Measurements from ENCODE around the gene PAK4.
"Not testable (repeated sequence)": the region's sequence is repeated elsewhere in the genome, so short reads cannot be mapped to it uniquely, and the experiment has no call there.

The PAK4 gene

DNA sequence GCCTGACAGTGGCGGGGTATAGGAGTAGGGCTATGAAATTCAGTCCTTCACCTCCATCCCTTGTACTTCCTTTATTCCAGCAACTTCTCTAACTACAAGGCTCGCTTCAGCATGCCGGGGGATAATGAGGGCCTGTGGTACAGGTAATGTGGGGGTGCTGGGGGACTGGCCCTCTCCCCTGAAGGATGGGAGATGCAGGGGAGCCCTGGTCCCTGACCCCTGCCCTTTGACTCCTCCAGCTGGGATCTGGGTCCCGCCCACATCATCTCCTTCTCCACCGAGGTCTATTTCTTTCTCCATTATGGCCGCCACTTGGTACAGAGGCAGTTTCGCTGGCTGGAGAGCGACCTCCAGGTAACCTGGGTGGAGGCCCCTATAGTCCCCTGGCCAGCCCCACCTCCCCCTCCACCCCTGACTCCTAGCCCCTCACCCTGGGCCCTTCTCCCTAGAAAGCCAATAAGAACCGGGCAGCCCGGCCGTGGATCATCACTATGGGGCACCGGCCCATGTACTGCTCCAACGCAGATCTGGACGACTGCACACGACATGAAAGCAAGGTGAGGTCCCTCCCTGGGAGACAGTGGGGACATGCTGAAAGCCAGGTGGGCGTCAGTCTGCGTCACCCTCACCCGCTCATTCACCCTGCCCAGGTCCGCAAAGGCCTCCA is 25.0 kb upstream of the PAK4 start:
- DNase-seq: no peak

DNA sequence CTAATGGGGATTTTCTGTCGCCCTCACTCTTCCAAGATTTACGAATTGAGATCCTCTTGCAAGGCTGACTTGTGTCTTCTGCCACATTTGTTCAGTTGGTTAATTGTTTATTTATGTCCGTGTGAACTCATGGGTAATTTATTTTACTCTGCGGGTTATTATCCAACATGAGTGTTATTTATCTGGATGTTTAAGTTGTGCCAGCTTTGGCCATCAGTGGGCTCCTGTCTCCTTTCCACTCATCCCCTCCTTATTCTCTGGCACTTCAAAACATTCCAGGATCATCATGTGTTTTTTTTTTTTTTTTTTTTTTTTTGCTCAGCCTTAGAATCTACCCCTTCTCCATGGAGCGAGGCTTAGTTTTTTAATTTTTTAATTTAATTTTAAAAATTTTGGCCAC is 22.4 kb upstream of the PAK4 start:
- no peak for DNase-seq

DNA sequence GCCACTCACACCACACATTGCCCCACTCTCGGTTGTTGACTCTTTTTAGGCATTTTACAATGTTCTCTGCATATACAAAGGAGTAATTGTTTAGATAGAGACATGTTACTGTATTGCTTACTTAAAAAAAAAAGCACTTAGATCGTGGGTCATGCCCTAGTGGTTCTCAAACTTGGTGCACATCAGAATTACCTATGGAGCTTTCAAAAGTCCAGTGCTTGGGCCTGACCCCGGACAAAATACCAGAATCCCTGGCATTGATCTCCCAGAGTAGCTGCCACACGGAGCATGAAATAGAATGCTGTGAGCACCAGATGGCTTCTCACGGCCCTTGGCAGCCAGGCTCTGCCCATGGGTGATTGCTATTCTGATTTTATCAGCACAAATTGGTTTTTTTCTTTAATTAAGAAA is 21.4 kb upstream of the PAK4 start:
- no peak for DNase-seq

DNA sequence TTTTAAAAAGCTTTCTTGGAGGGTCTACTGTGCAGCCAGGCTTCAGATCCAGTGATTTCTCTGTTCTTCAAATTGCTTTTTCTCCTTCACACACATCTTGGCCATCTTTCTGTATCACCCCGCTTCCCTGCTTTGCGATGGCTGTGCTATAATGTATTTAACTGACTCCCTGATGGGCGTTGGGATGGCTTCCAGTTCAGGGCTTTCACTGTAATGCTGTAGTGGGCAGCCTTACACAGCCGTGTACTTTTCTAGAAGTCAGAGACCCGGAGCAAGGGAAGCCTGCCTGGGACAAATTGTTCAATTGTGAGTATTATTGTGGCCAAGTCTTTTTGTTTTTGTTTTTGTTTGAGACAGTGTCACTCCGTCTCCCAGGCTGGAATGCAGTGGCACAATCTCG is 19.4 kb upstream of the PAK4 start:
- no peak for DNase-seq

DNA sequence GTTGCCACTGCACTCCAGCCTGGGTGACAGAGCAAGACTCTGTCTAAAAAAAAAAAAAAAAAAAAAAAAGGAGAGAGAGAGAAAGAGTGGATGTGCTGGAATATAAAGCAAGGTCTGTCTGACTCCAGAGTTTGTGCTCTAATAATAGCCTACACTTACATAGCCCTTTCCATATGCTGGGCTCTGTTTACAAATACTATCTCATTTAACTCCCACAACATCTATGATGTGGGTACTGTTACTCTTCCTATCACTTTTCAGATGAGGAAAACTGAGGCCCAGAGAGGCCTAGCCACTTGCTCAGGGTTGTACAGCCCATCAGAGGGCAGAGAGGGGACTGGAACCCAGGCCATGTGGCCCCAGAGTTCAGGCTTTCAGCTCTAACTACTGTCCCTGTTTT is 15.9 kb upstream of the PAK4 start:
- DNase-seq: no peak

DNA sequence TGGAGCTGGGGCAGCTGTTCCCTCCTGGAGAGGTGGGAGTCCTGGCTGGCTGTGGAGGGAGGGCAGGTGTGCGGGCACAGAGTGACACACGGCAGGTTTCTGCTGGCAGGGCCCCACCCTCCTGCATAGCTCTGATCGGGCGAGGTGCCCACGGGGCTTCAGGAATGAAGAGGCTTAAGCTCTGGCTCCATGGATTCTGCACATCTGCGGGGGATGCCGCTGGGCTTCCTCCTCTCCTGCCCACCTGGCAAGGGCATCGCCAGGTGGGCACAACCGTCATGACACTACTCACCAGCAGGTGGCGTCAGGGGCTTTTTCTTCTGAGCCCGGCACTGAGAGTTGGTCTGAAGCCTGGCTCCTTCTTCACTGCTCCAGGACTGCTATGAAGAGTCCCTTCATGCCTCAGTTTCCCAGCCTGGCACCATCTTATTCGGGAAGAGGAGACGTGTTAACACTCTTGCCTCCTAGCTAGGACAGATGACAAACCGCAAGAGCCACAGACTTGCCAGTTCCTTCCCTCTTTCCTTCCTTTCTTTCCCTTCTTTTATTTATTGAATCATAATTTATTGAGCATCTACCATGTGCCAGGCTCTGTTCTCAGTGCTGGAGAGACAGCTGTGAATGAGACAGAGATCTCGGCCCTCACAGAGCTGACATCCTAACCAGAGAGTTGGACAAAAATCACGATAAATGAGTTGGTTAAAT is 15.2 kb upstream of the PAK4 start:
- DNase-seq: no peak

DNA sequence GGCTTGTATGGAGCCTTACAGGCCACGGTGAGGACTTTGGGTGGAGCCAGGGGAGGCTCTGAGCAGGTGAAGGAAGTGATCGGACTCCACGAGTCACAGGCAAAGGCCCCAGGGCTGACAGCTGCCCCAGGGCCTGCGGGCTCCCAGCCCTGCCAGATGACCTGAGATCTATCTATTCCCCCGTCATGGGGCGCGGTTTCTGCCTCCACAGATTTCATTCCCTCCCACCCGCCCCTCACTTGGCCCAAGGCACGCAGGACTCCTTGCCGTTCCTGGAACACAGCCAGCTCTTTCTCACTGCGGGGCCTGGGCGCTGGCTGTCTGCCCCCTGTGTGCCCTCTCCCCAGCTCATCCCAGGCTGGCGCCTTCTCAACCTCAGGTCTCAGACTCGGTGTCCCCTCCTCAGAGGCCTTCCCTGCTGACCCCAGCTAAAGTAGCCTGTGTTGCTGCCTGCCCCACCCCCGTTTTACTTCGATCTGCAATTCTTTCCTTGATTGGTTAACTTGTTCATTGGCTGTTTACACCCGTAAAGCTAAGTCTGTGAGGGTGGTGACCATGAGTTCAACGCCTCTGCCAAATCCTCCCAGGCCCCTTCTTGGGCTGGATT is 13.9 kb upstream of the PAK4 start:
- no peak for DNase-seq

DNA sequence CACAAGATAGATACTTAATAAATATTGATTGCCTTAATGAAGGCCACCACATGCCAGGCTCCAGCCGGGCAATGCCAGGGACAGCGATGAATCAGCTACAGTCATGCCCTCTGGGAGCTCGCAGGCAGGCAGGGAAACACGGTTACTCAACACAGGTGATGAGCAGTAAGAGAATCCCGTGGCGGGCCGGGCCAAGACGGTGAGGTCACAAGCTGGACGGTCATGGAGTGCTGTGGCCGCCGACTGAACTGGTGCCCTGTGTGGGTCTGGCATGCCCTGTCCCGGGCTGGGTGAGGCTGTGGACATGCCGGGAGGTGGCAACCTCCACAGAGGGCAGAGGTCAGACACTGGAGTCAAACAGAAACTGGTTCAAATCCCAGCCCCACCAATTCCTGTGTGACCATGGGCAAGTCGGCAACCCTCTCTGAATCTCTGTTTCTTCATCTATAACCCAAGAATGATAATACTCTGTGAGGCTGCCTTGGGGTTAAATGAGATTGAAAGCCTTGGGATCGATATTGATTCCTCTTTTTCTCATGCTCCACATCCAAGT is 13.2 kb upstream of the PAK4 start:
- DNase-seq: no peak

DNA sequence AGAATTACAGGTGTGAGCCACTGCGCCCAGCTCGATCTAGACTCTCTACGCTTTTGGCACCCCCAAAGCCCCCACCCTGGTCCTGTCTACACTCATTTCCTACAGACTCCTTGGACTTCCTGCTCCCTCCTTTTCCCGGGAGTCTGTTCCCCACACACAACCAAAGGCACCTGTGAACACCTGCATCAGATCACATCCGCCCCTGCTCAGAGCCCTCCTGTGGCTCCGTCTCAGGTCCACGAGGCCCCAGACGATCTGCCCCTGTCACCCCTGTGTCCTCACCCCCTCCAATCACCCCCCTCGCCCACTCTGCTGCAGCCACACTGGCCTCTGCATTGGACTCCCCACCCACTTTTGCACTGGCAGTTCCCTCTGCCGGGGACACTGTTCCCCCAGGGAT is 12.4 kb upstream of the PAK4 start:
- DNase-seq: no peak

DNA sequence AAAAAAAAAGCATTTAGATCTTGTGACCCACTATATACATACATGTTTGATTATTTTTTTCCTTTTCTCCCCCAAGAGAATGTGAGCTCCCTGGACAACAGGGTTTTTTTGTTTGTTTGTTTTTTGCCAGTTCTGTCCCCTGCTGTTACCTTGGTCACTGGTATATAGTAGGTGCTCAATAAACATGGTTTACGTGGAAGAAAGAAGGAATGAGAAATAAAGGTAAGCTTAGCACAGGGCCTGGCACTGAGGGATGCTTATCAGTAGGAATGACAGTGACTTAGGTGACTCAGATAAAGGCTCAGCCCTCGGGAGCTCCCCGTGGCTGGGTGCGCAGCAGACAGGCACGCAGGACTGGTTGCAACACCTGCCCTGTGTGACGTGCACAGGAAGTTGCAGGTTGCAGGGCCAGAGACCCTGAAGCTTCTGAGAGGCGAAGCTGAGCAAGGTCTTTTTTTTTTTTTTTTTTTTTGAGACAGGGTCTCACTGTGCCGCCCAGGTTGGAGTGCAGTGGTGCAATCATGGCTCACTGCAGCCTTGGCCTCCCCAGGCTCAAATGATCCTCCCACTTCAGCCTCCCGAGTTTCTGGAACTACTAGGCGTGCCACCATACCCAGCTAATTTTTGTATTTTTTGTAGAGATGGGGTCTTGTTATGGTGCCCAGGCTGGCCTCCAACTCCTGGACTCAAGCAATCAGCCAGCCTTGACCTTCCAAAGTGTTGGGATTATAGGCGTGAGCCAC is 10.3 kb upstream of the PAK4 start:
- DNase-seq: no peak

DNA sequence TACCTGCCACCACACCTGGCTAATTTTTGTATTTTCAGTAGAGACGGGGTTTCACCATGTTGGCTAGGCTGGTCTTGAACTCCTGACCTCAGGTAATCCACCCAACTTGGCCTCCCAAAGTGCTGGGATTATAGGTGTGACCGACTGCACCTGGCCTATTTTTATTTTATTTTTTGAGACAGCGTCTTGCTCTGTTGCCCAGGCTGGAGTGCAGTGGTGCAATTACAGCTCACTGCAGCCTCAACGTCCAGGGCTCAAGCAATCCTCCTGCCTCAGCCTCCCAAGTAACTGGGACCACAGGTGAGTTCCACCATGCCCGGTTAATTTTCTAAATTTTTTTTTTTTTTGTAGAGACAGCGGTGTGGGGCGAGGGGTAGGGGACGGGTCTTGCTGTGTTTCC is 8.6 kb upstream of the PAK4 start:
- DNase-seq: not testable (repeated sequence)

DNA sequence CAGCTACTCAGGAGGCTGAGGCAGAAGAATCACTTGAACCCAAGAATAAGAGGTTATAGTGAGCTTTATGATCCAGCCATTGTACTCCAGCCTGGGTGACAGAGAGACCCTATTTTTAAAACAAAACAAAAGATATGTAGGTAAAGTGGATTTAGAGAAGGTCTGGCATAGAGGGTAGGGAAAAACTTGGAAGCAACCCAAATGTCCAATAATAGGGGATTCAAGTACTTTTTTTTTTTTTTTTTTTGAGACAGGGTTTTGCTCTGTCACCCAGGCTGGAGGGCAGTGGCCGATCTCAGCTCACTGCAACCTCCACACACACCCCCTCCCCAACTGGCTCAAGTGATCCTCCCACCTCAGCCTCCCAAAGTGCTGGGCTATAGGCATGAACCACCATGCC is 5.8 kb upstream of the PAK4 start:
- DNase-seq: no peak

DNA sequence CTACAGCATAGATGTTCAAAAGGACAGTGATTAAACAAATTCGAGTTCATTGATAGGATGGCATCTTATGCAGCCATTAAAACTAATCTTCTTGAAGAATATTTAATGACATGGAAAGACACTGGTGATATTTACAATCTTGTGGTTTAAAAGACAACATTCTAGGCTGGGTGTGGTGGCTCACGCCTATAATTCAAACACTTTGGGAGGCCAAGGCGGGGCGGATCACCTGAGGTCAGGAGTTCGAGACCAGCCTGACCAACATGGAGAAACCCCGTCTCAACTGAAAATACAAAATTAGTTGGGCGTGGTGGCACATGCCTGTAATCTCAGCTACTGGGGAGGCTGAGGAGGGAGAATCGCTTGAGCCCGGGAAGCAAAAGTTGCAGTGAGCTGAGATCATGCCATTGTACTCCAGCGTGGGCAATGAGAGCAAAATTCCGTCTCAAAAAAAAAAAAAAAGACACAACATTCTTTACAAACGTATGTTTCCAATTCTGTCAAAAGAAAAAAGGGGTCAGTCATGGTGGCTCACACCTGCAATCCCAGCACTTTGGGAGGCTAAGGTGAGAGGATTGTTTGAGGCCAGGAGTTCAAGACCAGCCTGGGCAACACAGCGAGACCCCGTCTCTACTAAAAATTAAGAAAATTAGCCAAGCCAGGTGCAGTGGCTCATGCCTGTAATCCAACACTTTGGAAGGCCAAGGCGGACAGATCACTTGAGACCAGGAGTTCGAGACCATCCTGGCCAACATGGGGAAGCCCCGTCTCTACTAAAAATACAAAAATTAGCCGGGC is 2.5 kb upstream of the PAK4 start:
- DNase-seq: no peak

DNA sequence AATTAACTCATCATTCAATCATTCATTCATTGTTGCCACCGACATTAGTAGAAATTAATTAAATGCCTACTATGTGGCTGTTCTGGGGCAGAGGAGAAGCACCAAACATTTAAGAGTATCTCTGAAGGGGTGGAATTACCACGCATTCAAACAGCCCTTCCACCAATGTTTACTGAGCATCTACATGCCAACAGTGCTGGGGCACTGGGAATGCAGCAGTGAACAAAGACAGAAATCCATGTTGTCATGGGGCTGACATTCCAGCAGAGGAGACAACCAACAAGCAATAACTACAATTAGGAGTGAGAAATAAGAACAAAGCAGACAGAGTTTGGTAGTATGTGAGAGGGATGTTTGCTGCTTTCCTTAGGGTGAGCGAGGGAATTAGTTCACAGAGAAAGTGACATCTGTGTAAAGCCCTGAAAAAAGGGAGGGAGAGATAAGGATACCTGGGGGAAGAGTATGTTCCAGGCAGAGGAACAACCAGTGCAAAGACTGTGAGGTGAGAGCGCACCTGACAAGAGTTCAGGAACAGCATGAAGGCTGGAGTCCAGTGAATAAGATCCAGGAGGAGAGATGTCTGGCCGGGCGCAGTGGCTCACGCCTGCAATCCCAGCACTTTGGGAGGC is 1.3 kb upstream of the PAK4 start:
- no peak for DNase-seq

DNA sequence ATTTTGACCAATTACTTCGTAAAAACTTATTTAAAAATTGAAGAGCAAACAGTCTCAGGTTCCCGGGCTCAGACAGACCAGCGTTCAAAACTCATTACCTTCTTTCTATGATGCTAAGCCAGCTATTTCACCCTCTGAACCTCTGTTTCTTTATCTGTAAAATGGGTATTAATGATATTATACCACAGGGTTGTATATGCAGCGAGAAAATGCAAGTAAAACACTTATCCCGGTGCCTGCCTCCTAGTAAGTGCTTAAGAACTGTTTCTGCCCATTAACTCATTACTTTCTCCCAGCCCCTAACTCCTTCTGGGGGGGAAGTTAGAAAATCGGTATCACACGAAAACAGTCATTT is 410 bp upstream of the PAK4 start:
- DNase-seq: no peak

DNA sequence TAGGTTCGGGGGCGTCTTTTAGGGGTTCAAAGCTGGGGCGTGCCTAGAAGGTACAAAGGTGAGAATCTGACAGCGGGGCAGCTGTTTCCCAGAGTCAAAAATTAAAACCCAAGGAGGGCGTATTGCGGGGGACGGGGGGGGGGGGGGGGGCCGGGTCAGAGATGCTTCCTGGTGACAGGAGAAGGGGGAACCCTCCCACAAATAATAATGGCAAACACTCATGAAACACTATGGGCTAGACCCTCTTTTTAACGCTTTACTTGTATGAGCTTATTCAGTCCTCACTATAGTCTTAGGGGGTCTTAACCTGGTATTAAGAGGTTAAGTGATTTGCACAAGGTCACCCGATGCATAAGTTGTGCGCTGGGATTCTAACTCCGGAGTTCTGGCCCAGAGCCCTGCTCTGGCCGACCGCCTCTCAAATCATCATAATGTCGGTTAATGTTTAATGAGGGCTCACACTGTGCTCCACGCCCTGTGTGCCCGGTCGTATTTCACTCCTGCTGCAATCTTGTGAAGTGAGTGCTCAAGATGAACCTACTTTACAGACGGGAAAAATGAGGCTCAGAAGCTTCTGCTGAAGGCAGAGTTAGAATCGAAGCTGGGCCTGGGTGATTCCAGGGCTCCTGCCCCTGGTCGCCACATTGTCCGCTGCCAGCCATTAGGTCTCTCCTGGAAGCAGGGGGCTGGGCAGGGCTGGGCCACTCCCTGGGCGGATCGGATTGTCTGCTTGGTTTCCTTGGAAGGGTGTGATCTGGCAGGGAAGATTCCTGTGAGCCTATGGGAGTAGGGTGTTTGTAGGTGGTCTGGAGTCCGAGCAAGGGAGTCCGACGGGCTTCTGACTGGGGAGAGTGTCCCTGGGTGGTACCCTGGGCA is 964 bp downstream of the PAK4 start:
- DNase-seq: peak; percentile 80

DNA sequence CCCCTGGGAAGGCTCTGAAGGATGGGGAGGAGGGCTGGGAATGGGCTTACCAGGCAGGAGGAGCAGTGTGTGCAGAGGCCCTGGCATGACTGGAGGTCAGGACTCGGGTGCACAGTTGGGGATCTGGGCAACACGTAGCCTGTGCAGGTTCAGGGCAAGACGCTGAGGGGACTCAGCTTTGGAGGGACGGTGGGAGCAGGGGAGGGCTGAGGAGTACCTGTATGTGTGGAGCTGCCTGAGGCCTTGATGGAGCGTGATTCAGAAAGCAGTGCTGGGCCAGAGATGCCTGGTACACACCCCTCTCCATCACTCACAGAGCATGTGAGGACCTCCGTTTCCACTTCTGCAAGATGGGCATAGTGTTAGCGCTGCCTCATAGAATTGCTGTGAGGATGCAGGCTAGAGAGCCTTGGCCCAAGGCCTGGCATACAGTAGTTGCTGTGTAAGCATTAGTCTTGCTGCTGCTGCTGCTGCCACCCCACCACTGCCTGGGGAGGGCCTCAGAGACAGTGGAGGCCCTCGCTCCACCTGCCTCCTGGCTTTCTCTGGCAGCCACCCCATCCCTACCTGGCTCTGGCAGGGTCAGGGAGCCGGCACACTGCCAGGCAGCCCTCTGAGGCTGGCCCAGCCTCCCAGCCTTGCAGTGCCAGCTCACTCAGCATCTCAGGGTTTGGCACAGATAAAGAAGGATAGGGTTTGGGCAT is 2.4 kb downstream of the PAK4 start:
- no peak for DNase-seq

DNA sequence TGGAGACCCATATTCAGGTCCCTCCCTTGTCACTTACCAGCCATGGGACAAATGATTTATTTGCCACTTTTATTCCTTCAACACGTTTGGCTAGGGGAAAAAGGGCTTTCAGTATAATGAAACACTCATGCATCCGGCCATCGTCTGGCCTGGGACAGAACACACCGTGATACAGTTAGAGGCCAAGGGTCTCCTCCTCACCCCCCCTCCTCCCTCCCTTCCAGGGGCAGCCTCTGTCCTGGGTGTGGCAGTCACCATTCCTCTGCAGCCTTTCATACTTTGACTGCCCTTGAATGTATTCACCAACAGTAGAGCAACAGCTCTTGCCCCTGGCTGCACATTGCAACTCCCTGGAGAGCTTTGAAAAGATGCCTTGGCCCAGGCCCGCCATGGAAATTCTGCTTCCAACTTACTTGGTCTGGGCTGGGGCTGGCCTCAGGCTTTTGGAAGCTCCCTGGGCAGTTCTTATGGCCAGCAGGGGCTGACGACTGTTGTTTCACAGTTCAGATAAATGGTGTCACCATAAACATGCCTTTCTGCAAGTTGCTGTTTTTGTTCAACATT is 3.0 kb downstream of the PAK4 start:
- no peak for DNase-seq

DNA sequence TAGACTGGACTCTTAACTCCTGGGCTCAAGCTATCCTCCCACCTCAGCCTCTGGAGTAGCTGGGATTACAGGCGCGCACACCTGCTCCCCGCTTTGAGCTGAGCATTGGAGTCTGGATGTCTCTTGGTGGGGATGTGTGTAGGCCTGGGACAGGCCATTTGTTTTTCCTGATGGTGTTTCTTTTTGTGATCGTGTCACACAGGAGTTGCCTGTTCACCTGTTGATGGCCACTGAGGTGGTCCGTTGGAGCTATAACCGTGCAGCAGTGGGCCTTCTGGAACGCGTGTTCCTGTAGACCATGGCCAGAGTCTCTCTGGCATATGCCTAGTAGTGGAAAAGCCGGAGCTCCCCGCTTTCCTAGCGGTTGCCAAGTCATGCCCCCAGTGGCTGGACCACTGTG is 3.5 kb downstream of the PAK4 start:
- DNase-seq: no peak
